Thoracic aorta (tissue), 2 donors: ENCODE data around the gene MAP1A. TPM values are rescaled to one million over a fixed set of nuclear protein-coding genes. Genes with fewer than 3 reads are reported as not detected.
"Not testable (repeated sequence)": the region's sequence is repeated elsewhere in the genome, so short reads cannot be mapped to it uniquely, and the experiment has no call there.

Source experiments
- ATAC-seq: fragments of 150-250 bp; one replicate; pipeline ENCODE4 v1.8.0; 2017; ENCODE audit warnings: low read depth; ENCODE audit not compliant: insufficient number of reproducible peaks, low FRiP score
- DNase-seq: peaks from one replicate; pipeline ENCODE4 v3.0.0-alpha.2; 2020; ENCODE audit warnings: low spot score
- H3K27ac ChIP-seq, 2 donors: fragments of 200-600 bp; sonication (generic); 1 replicate in 1 of 2; 2 replicates in 1 of 2; pipeline ENCODE4 v1.5.1; 2016; ENCODE audit warnings: mild to moderate bottlenecking in 2 of 2, moderate library complexity in 2 of 2
- H3K27me3 ChIP-seq: fragments of 200-600 bp; sonication (generic); replicated peaks from 2 replicates; pipeline ENCODE4 v1.6.0; 2016; ENCODE audit warnings: mild to moderate bottlenecking; ENCODE audit not compliant: insufficient read depth
- H3K36me3 ChIP-seq: fragments of 200-600 bp; sonication (generic); one replicate; pipeline ENCODE4 v1.5.1; 2016
- H3K4me1 ChIP-seq, 2 donors: fragments of 200-600 bp; sonication (generic); 1 replicate in 1 of 2; 2 replicates in 1 of 2; pipeline versions ENCODE4 v1.5.1 to v1.6.0; 2016; ENCODE audit warnings: low read depth in 2 of 2, mild to moderate bottlenecking in 1 of 2; ENCODE audit not compliant: control insufficient read depth in 1 of 2
- H3K4me3 ChIP-seq: fragments of 200-600 bp; sonication (generic); 2 replicates; pipeline ENCODE4 v1.5.1; 2016; ENCODE audit warnings: mild to moderate bottlenecking
- H3K9me3 ChIP-seq: fragments of 200-600 bp; sonication (generic); 2 replicates; pipeline ENCODE4 v1.5.1; 2016
- CTCF ChIP-seq: fragments of 200-600 bp; sonication (generic); IDR thresholded peaks from one replicate; pipeline ENCODE4 v1.5.1; 2019; ENCODE audit warnings: antibody characterized with exemption
- total RNA-seq, 2 donors: library from RNA; depleted of rRNA; stranded (reverse); fragments of >200 nt; gene quantifications; one replicate each; pipeline versions ENCODE4 v1.1.0 to v1.2.3, GENCODE V29; 2016

The MAP1A gene
- total RNA-seq, 2 donors from 2014 or later = 29.8 to 39.4 TPM

- ATAC-seq (no peak), DNase-seq (no peak)
- TF ChIP-seq CTCF = no peak
- Histone ChIP-seq H3K4me1 (peaks cover 0 to 5% of the 10 kb centered on the region in 2 donors), H3K27me3 (no peaks in the 10 kb centered on the region), H3K9me3 (peaks cover 11% of the 10 kb centered on the region), H3K4me3 (no peak overlapping the region), H3K27ac (no peak overlapping the region), H3K36me3 (peaks cover 5% of the 10 kb centered on the region)
Measured at GRCh38 chr15:43529587-43530345, 12.4 kb downstream of the MAP1A start.

- Histone ChIP-seq H3K27me3 (no peaks in the 10 kb centered on the region), H3K4me3 (no peak overlapping the region), H3K36me3 (no peaks in the 10 kb centered on the region), H3K9me3 (peaks cover 2% of the 10 kb centered on the region), H3K27ac (no peak overlapping the region), H3K4me1 (peaks cover 0 to 5% of the 10 kb centered on the region in 2 donors)
- ATAC-seq (no peak), DNase-seq (no peak)
- no peak for TF ChIP-seq CTCF
Measured at GRCh38 chr15:43531018-43531670, 13.7 kb downstream of the MAP1A start.

- H3K27me3 ChIP-seq, H3K27ac ChIP-seq, H3K9me3 ChIP-seq, H3K36me3 ChIP-seq, ATAC-seq, H3K4me1 ChIP-seq, H3K4me3 ChIP-seq, DNase-seq: not testable (repeated sequence)
Measured at GRCh38 chr15:43532826-43533225, 15.4 kb downstream of the MAP1A start.

GRCh38 chr15:43534897-43535296, 17.5 kb downstream of the MAP1A start:
- H3K4me3 ChIP-seq = no peak overlapping the region
- no peaks in the 10 kb centered on the region for H3K27me3 ChIP-seq
- no peaks in the 10 kb centered on the region for H3K9me3 ChIP-seq
- H3K27ac ChIP-seq = no peak overlapping the region
- no peaks in the 10 kb centered on the region for H3K36me3 ChIP-seq
- ATAC-seq = no peak
- H3K4me1 ChIP-seq = peaks cover 0 to 5% of the 10 kb centered on the region in 2 donors
- TF ChIP-seq CTCF = no peak
- no peak for DNase-seq

GRCh38 chr15:43538091-43538490, 20.7 kb downstream of the MAP1A start:
- TF ChIP-seq CTCF = no peak
- Histone ChIP-seq H3K4me3 (no peak overlapping the region), H3K36me3 (no peaks in the 10 kb centered on the region), H3K9me3 (no peaks in the 10 kb centered on the region), H3K27me3 (no peaks in the 10 kb centered on the region), H3K27ac (no peak overlapping the region), H3K4me1 (no peaks in the 10 kb centered on the region)
- ATAC-seq = no peak
- no peak for DNase-seq
